ENCODE data around the gene TCTN1. TPM values are rescaled to one million over a fixed set of nuclear protein-coding genes. Genes with fewer than 3 reads are reported as not detected.

TCTN1 gene
- total RNA-seq, 4 donors from 2014 or later = 19.4 to 32.5 (median 30.5) TPM

DNA sequence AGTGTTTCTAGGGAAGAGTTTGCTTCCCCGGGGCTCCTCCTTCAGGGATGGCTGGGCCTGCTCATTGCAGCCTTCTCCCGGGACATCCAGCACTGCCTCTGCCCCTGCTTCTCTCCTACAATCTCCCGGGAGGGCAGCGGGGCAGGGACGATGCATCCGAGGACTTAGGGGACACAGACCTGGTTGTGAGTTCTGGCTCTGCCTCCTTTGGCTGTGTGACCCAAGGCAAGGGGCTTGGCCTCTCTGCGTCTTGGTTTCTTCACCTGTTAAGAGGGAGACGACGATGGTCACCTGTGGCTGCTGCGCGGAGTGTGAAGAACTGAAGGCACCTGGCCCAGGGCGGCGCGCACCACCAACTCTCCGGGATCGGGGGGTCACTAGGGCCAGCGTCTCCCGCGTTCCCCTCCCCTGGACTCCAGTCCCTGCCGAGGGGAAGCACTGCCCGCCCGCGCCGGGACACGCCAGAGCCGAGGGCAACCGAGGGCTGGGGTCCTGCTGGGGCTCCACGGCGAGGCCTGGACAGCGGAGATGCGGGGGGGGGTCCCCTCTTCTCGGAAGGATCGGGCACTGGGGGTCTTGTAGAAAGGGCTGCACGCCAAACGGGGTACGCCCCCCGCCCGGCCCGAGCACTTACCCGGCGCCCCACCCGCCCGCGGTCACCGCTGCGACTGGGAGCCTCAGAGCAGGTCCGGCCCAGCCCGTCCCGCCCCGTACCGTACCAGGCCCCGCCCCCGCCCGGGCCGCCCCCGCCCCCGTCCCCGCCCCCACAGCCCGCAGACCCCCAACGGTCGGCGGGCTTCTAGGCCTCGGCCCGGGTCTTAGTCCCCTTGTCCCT is 74.7 kb downstream of the TCTN1 start, which contains the start of gene HVCN1:
Gene HVCN1, minus strand, starts transcription at position 670 of the 835 bp plus-strand sequence. CDS start 5,870 bp downstream, outside the sequence.
- ATAC-seq = peak; percentile 87
- Histone ChIP-seq H3K27me3 (no peaks in the 10 kb centered on the region), H3K4me3 (peak within 1 kb of the TSS; percentile 43 to 69), H3K9me3 (no peaks in the 10 kb centered on the region), H3K4me1 (peaks cover 0 to 24% (median 8%) of the 10 kb centered on the region in 3 donors), H3K27ac (peak within 1 kb of the TSS; percentile 1 to 83 (median 77)), H3K36me3 (peaks cover 0 to 9% of the 10 kb centered on the region in 2 donors)
- 12% methylated on average over 6 of the region's 64 CpGs; no CpG with 5 or more reads in 1 of the 2 donors for WGBS, 2 donors (ENCODE audit: low coverage in 1 of 2)
- TF ChIP-seq, protein P1, sequence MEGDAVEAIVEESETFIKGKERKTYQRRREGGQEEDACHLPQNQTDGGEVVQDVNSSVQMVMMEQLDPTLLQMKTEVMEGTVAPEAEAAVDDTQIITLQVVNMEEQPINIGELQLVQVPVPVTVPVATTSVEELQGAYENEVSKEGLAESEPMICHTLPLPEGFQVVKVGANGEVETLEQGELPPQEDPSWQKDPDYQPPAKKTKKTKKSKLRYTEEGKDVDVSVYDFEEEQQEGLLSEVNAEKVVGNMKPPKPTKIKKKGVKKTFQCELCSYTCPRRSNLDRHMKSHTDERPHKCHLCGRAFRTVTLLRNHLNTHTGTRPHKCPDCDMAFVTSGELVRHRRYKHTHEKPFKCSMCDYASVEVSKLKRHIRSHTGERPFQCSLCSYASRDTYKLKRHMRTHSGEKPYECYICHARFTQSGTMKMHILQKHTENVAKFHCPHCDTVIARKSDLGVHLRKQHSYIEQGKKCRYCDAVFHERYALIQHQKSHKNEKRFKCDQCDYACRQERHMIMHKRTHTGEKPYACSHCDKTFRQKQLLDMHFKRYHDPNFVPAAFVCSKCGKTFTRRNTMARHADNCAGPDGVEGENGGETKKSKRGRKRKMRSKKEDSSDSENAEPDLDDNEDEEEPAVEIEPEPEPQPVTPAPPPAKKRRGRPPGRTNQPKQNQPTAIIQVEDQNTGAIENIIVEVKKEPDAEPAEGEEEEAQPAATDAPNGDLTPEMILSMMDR (IDR thresholded peaks at IDR 0.05) = no peak
- no peak for TF ChIP-seq EP300 (IDR thresholded peaks at IDR 0.05)
- no peak for TF ChIP-seq POLR2AphosphoS5 (IDR thresholded peaks at IDR 0.05)
- TF ChIP-seq POLR2A (IDR thresholded peaks at IDR 0.05) = no peak

DNA sequence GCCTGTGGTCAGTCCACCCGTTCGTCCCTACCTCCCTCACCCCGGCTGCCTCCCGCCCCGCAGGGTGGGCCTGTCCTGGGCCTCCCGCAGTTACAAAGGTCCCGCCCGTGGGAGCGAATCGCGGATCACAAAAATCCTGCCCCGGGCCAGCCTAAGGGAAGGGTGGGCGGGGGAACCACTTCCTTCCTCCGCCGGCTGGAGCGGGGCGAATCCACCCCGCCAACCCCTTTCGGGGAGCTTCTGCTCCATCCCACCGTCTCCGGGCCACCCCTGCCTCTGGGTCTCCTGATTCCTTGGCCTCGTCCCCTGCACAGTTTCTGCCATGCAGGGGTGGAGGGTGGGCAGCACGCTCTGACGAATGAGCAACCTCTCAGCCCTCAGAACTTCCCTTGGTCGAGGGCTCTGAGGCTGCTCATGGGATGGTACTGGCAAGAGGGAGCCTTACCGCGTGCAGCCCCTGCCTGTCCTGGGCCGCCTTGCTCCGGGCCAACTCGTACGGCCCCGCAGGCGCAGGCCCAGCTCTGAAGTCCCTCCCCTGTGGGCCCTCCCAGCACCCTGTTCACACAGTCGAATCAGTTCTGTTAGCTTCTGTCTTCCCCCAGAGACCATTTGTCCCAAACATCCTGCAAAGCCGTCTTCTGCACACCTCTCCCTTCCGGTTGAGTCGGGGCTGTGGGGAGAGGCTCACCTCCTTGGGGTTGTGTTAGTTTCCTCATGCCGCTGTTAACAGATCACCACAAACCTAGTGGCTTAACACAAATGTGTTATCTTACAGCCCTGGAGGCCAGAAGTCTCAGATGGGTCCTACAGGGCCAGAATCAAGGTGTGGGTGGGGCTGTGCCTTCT is 75.6 kb downstream of the TCTN1 start:
- peak; percentile 77 for ATAC-seq
- H3K4me3 ChIP-seq = peak overlapping the region; percentile 43 to 69
- no peaks in the 10 kb centered on the region for H3K27me3 ChIP-seq
- peaks cover 0 to 24% (median 8%) of the 10 kb centered on the region in 3 donors for H3K4me1 ChIP-seq
- H3K27ac ChIP-seq = peak overlapping the region; percentile 1 to 83 (median 77)
- WGBS, 2 donors (ENCODE audit: low coverage in 1 of 2) = 2% methylated on average over 10 of the region's 38 CpGs; no CpG with 5 or more reads in 1 of the 2 donors
- H3K36me3 ChIP-seq = peaks cover 0 to 9% of the 10 kb centered on the region in 2 donors
- TF ChIP-seq POLR2AphosphoS5 (IDR thresholded peaks at IDR 0.05) = no peak
- no peak for TF ChIP-seq POLR2A (IDR thresholded peaks at IDR 0.05)
- TF ChIP-seq EP300 (IDR thresholded peaks at IDR 0.05) = no peak
- TF ChIP-seq, protein P1 (IDR thresholded peaks at IDR 0.05) = no peak
- H3K9me3 ChIP-seq = no peaks in the 10 kb centered on the region

DNA sequence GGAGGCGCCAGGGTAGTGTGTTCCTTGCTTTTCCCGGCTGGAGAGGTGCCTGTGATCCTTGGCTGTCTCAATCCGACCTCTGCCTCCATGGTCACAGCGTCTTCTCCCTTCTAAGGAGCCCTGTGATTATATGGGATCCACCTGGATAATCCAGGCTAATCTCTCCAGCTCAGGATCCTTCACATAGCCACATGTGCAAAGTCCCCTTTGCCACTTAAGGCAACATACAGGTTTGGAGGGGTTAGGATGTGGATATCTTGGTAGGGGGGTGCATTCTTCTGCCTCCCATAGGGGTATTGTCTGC is 76.2 kb downstream of the TCTN1 start:
- ATAC-seq = no peak
- peaks cover 0 to 24% (median 8%) of the 10 kb centered on the region in 3 donors for H3K4me1 ChIP-seq
- WGBS, 2 donors (ENCODE audit: low coverage in 1 of 2) = 40 to 64% methylated on average over 1 to 2 of the region's 4 CpGs

DNA sequence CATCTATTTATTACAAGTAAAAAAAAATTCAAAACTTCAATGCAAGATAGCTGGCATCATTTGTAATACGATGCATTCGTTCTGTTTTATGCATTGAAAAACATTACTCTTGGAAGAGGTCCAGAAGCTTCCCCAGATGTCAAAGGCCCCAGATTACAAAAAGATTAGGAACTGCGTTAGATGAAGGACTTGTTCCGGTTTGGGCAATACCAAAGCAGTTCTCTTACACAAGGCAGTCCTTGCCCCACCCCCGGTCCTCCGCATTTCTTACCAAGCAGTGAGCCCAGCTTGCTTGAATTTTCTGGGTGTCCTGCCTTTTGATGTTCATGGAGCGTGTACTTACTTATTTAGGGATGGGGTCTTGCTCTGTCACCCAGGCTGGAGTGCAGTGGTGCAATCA is 79.8 kb downstream of the TCTN1 start:
- WGBS, 2 donors (ENCODE audit: low coverage in 1 of 2) = 65 to 86% methylated on average over 5 to 7 of the region's 7 CpGs
- TF ChIP-seq POLR2A (IDR thresholded peaks at IDR 0.05) (no peak), POLR2AphosphoS5 (IDR thresholded peaks at IDR 0.05) (no peak)
- H3K27ac ChIP-seq = peak overlapping the region in 3 of 4 donors; percentile 14 to 32 (median 19)

More for the DNA sequence above, 76.2 kb downstream of the TCTN1 start:
- Histone ChIP-seq H3K27ac (peak overlapping the region in 3 of 4 donors; percentile 75 to 83 (median 79)), H3K9me3 (no peaks in the 10 kb centered on the region), H3K4me3 (no peak overlapping the region), H3K27me3 (no peaks in the 10 kb centered on the region), H3K36me3 (peaks cover 0 to 3% of the 10 kb centered on the region in 2 donors)
- TF ChIP-seq POLR2AphosphoS5 (IDR thresholded peaks at IDR 0.05) (no peak), EP300 (IDR thresholded peaks at IDR 0.05) (no peak)

DNA sequence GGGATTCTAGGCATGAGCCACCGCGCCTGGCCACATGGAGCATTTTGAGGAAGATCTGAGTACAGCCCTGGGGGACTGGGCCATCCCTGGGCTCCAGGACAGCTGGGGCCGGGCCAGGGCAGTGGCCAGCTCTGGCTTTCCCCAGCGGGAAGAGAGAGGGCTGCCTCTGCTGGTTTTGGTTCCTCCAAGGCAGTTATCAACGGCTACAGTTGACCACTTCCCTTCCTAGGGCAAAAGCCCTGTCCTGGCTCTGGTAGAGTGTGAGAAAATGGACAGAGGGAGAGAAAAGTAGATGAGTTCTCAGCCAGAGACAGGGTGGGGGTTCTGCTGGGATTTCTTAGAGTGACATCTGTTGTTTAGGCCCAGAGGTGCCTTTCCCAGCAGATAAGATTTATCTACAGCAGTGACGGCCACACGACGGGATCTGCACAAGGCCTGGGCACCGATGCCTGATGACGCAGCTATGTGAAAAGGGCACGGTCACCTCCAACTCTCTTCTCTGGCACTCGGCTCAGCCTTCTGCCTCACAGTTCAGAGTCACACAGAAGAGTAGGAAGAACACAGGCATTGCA is 80.5 kb downstream of the TCTN1 start:
- H3K4me1 ChIP-seq = peaks cover 0 to 24% (median 6%) of the 10 kb centered on the region in 3 donors
- WGBS, 2 donors (ENCODE audit: low coverage in 1 of 2) = 87% methylated on average over 3 of the region's 12 CpGs; no CpG with 5 or more reads in 1 of the 2 donors
- H3K27me3 ChIP-seq = no peaks in the 10 kb centered on the region
- TF ChIP-seq EP300 (IDR thresholded peaks at IDR 0.05) (no peak), POLR2AphosphoS5 (IDR thresholded peaks at IDR 0.05) (no peak), POLR2A (IDR thresholded peaks at IDR 0.05) (no peak)
- TF ChIP-seq, protein P1 (IDR thresholded peaks at IDR 0.05) = no peak
- no peaks in the 10 kb centered on the region for H3K36me3 ChIP-seq
- H3K27ac ChIP-seq = peak overlapping the region in 3 of 4 donors; percentile 14 to 32 (median 19)
- H3K4me3 ChIP-seq = no peak overlapping the region
- peak; percentile 55 for ATAC-seq
- no peaks in the 10 kb centered on the region for H3K9me3 ChIP-seq

More for the DNA sequence above, 79.8 kb downstream of the TCTN1 start:
- ATAC-seq = no peak
- H3K36me3 ChIP-seq = no peaks in the 10 kb centered on the region
- H3K4me3 ChIP-seq = no peak overlapping the region
- H3K4me1 ChIP-seq = peaks cover 0 to 21% (median 8%) of the 10 kb centered on the region in 3 donors
- H3K27me3 ChIP-seq = no peaks in the 10 kb centered on the region
- no peaks in the 10 kb centered on the region for H3K9me3 ChIP-seq

Data from gastroesophageal sphincter (tissue), 4 donors.